ENCODE results near the gene C5AR1.

C5AR1 gene

GRCh38 chr19:47302249-47302648 is 7.4 kb upstream of the C5AR1 start:
- no peak for TF ChIP-seq CTCF (IDR thresholded peaks at IDR 0.05; ENCODE audit: extremely low read depth, missing control alignments)
- no peak for DNase-seq (ENCODE audit: low spot score)

GRCh38 chr19:47303966-47304365 is 5.7 kb upstream of the C5AR1 start:
- TF ChIP-seq CTCF (IDR thresholded peaks at IDR 0.05; ENCODE audit: extremely low read depth, missing control alignments) = no peak

GRCh38 chr19:47305309-47305751 is 4.3 kb upstream of the C5AR1 start:
- peak; percentile 97 for TF ChIP-seq CTCF (IDR thresholded peaks at IDR 0.05; ENCODE audit: extremely low read depth, missing control alignments)
- peak; percentile 60 for DNase-seq (ENCODE audit: low spot score)

More at GRCh38 chr19:47303966-47304365, 5.7 kb upstream of the C5AR1 start:
- DNase-seq (ENCODE audit: low spot score) = no peak

GRCh38 chr19:47306303-47306702 is 3.4 kb upstream of the C5AR1 start:
- TF ChIP-seq CTCF (IDR thresholded peaks at IDR 0.05; ENCODE audit: extremely low read depth, missing control alignments) = no peak
- no peak for DNase-seq (ENCODE audit: low spot score)

GRCh38 chr19:47309038-47309437 is 623 bp upstream of the C5AR1 start:
- no peak for DNase-seq (ENCODE audit: low spot score)
- no peak for TF ChIP-seq CTCF (IDR thresholded peaks at IDR 0.05; ENCODE audit: extremely low read depth, missing control alignments)

- DNase-seq (ENCODE audit: low spot score) = no peak
- no peak for TF ChIP-seq CTCF (IDR thresholded peaks at IDR 0.05; ENCODE audit: extremely low read depth, missing control alignments)
Observed at GRCh38 chr19:47310323-47310722, 662 bp downstream of the C5AR1 start.

- no peak for DNase-seq (ENCODE audit: low spot score)
- TF ChIP-seq CTCF (IDR thresholded peaks at IDR 0.05; ENCODE audit: extremely low read depth, missing control alignments) = no peak
Observed at GRCh38 chr19:47310819-47311218, 1.2 kb downstream of the C5AR1 start.
